Mesenchymal stem cell (in vitro differentiated cells and primary cell): Measurements from ENCODE around the gene NIT1.
A peak's percentile ranks its signal among the peaks of the same experiment; 100 is the strongest.

Source experiments
- DNase-seq: peaks from one replicate; pipeline ENCODE4 v3.0.0-alpha.2; 2013
- H2AFZ ChIP-seq: one replicate; pipeline ENCODE4 v1.6.1; 2013; ENCODE audit warnings: low read depth, mild to moderate bottlenecking, control low read depth, inconsistent platforms, low read length, moderate library complexity
- H2AK5ac ChIP-seq: 2 replicates; pipeline ENCODE4 v1.6.1; 2013; ENCODE audit warnings: low read length, moderate library complexity, mild to moderate bottlenecking, inconsistent platforms; ENCODE audit not compliant: severe bottlenecking
- H2BK120ac ChIP-seq: one replicate; pipeline ENCODE4 v1.6.1; 2013; ENCODE audit warnings: low read depth, mild to moderate bottlenecking, inconsistent platforms, low read length, moderate library complexity
- H2BK12ac ChIP-seq, 2 experiments: one replicate each; pipeline ENCODE4 v1.6.1; 2013; ENCODE audit warnings: inconsistent platforms in 2 of 2, low read length in 2 of 2, mild to moderate bottlenecking in 2 of 2, moderate library complexity in 2 of 2, control low read depth in 1 of 2
- H2BK15ac ChIP-seq: one replicate; pipeline ENCODE4 v1.6.1; 2013; ENCODE audit warnings: mild to moderate bottlenecking, low read depth, inconsistent platforms; ENCODE audit not compliant: poor library complexity, severe bottlenecking
- H2BK5ac ChIP-seq: 2 replicates; pipeline ENCODE4 v1.6.1; 2013; ENCODE audit warnings: low read depth, mild to moderate bottlenecking, low read length, control low read depth, inconsistent platforms; ENCODE audit not compliant: poor library complexity, severe bottlenecking
- H3K14ac ChIP-seq, 2 experiments: one replicate each; pipeline ENCODE4 v1.6.1; 2013; ENCODE audit warnings: inconsistent platforms in 2 of 2, low read length in 2 of 2, control low read depth in 1 of 2, mild to moderate bottlenecking in 1 of 2, moderate library complexity in 1 of 2
- H3K18ac ChIP-seq, 2 experiments: one replicate each; pipeline ENCODE4 v1.6.1; 2013; ENCODE audit warnings: inconsistent platforms in 2 of 2, low read length in 2 of 2, control low read depth in 1 of 2, low read depth in 1 of 2, mild to moderate bottlenecking in 1 of 2
- H3K23ac ChIP-seq, 2 experiments: one replicate each; pipeline ENCODE4 v1.6.1; 2013; ENCODE audit warnings: inconsistent platforms in 2 of 2, low read length in 2 of 2, mild to moderate bottlenecking in 2 of 2, moderate library complexity in 2 of 2, control low read depth in 1 of 2
- H3K27ac ChIP-seq: 2 replicates; pipeline ENCODE4 v1.5.1; 2013; ENCODE audit warnings: mild to moderate bottlenecking, moderate library complexity, low read length, control low read depth, inconsistent platforms; ENCODE audit not compliant: poor library complexity, severe bottlenecking
- H3K27me3 ChIP-seq, 2 experiments: 2 replicates each; pipeline versions ENCODE4 v1.6.1 to v1.7.0; 2013; ENCODE audit warnings: low read length in 2 of 2, mild to moderate bottlenecking in 2 of 2, moderate library complexity in 2 of 2, control low read depth in 1 of 2, inconsistent platforms in 1 of 2; ENCODE audit not compliant: control insufficient read depth in 1 of 2, insufficient read depth in 1 of 2
- H3K36me3 ChIP-seq, 2 experiments: 2 replicates each; pipeline versions ENCODE4 v1.6.1 to v1.7.0; 2013; ENCODE audit warnings: low read length in 2 of 2, control low read depth in 1 of 2, inconsistent platforms in 1 of 2, low read depth in 1 of 2, mild to moderate bottlenecking in 1 of 2; ENCODE audit not compliant: insufficient read depth in 2 of 2, control insufficient read depth in 1 of 2
- H3K4ac ChIP-seq, 2 experiments: one replicate each; pipeline ENCODE4 v1.6.1; 2013; ENCODE audit warnings: inconsistent platforms in 2 of 2, low read length in 2 of 2, mild to moderate bottlenecking in 2 of 2, moderate library complexity in 2 of 2, control low read depth in 1 of 2, low read depth in 1 of 2
- H3K4me1 ChIP-seq: 2 replicates; pipeline ENCODE4 v1.6.1; 2013; ENCODE audit warnings: low read depth, low read length, control low read depth; ENCODE audit not compliant: control insufficient read depth, insufficient read depth
- H3K4me2 ChIP-seq: 2 replicates; pipeline ENCODE4 v1.6.1; 2013; ENCODE audit warnings: low read length, mild to moderate bottlenecking, inconsistent platforms; ENCODE audit not compliant: poor library complexity, severe bottlenecking
- H3K4me3 ChIP-seq, 2 experiments: 2 replicates each; pipeline versions ENCODE4 v1.5.1 to v1.7.0; 2013; ENCODE audit warnings: low read length in 2 of 2, mild to moderate bottlenecking in 2 of 2, control low read depth in 1 of 2, low read depth in 1 of 2; ENCODE audit not compliant: insufficient read depth in 1 of 2
- H3K79me1 ChIP-seq: replicated peaks from 2 replicates; pipeline ENCODE4 v1.6.1; 2013; ENCODE audit warnings: mild to moderate bottlenecking, control low read depth, low read length, inconsistent platforms; ENCODE audit not compliant: poor library complexity, severe bottlenecking
- H3K9ac ChIP-seq: 2 replicates; pipeline ENCODE4 v1.7.0; 2013; ENCODE audit warnings: mild to moderate bottlenecking, low read length, moderate library complexity
- H3K9me3 ChIP-seq: 2 replicates; pipeline ENCODE4 v1.7.0; 2013; ENCODE audit warnings: mild to moderate bottlenecking, low read length; ENCODE audit not compliant: control insufficient read depth
- H4K8ac ChIP-seq: one replicate; pipeline ENCODE4 v1.6.1; 2013; ENCODE audit warnings: inconsistent platforms, mild to moderate bottlenecking, low read length, moderate library complexity
- H4K91ac ChIP-seq: one replicate; pipeline ENCODE4 v1.6.1; 2013; ENCODE audit warnings: mild to moderate bottlenecking, low read length, inconsistent platforms
- WGBS: methylation state at CpG from one replicate; pipeline ENCODE4 v1.1.7; 2013; ENCODE audit warnings: mixed read lengths; 5-methylcytosine and 5-hydroxymethylcytosine counted together

Gene NIT1

GRCh38 chr1:161090617-161091016 is 27.3 kb upstream of the NIT1 start:
- 95% methylated on average over 2 of the region's 3 CpGs for WGBS
- no peak overlapping the region for H3K18ac ChIP-seq
- H2AFZ ChIP-seq = no peak overlapping the region

GRCh38 chr1:161091093-161091492 is 26.8 kb upstream of the NIT1 start:
- H3K79me1 ChIP-seq = no peaks in the 10 kb centered on the region
- no peak overlapping the region for H2AK5ac ChIP-seq
- no peak overlapping the region for H3K23ac ChIP-seq
- no peak overlapping the region for H3K4me2 ChIP-seq
- no peak overlapping the region for H2BK120ac ChIP-seq
- no peak overlapping the region for H2AFZ ChIP-seq
- no peak overlapping the region for H4K91ac ChIP-seq
- no peak overlapping the region for H2BK15ac ChIP-seq
- peaks cover 8% of the 10 kb centered on the region for H3K4me1 ChIP-seq
- H2BK5ac ChIP-seq = no peak overlapping the region
- no peak overlapping the region for H2BK12ac ChIP-seq
- H3K18ac ChIP-seq = no peak overlapping the region
- no peak overlapping the region for H3K9ac ChIP-seq
- H4K8ac ChIP-seq = no peak overlapping the region
- no peaks in the 10 kb centered on the region for H3K9me3 ChIP-seq
- no peak overlapping the region for H3K14ac ChIP-seq
- WGBS = 79% methylated on average over 5 of the region's 5 CpGs
- no peaks in the 10 kb centered on the region for H3K36me3 ChIP-seq
- no peaks in the 10 kb centered on the region for H3K27me3 ChIP-seq
- no peak overlapping the region for H3K27ac ChIP-seq
- H3K4me3 ChIP-seq = no peak overlapping the region
- no peak for DNase-seq
- no peak overlapping the region for H3K4ac ChIP-seq

More at GRCh38 chr1:161090617-161091016, 27.3 kb upstream of the NIT1 start:
- Histone ChIP-seq H4K91ac (no peak overlapping the region), H3K4me1 (peaks cover 8% of the 10 kb centered on the region), H3K27me3 (no peaks in the 10 kb centered on the region), H3K36me3 (no peaks in the 10 kb centered on the region), H2BK120ac (no peak overlapping the region), H2BK5ac (no peak overlapping the region), H2AK5ac (no peak overlapping the region), H3K79me1 (no peaks in the 10 kb centered on the region), H3K4ac (no peak overlapping the region), H2BK15ac (no peak overlapping the region), H2BK12ac (no peak overlapping the region), H4K8ac (no peak overlapping the region), H3K9me3 (no peaks in the 10 kb centered on the region), H3K14ac (no peak overlapping the region), H3K27ac (no peak overlapping the region), H3K23ac (no peak overlapping the region), H3K4me3 (no peak overlapping the region), H3K4me2 (no peak overlapping the region), H3K9ac (no peak overlapping the region)
- DNase-seq = no peak

- H3K23ac ChIP-seq = no peak overlapping the region
- H2BK5ac ChIP-seq = no peak overlapping the region
- H3K4me2 ChIP-seq = no peak overlapping the region
Measured at GRCh38 chr1:161091796-161092507, 26.0 kb upstream of the NIT1 start.

GRCh38 chr1:161092621-161093028 is 25.3 kb upstream of the NIT1 start:
- Histone ChIP-seq H3K4me2 (no peak overlapping the region), H3K4ac (no peak overlapping the region), H3K79me1 (no peaks in the 10 kb centered on the region), H3K23ac (no peak overlapping the region), H3K9me3 (no peaks in the 10 kb centered on the region), H3K4me3 (no peak overlapping the region), H4K8ac (no peak overlapping the region), H2BK5ac (no peak overlapping the region), H2AK5ac (no peak overlapping the region), H4K91ac (peak overlapping the region; percentile 21), H2BK120ac (no peak overlapping the region), H3K9ac (no peak overlapping the region), H3K36me3 (no peaks in the 10 kb centered on the region), H3K4me1 (peaks cover 8% of the 10 kb centered on the region), H2AFZ (no peak overlapping the region), H3K14ac (no peak overlapping the region), H3K27me3 (no peaks in the 10 kb centered on the region), H2BK12ac (no peak overlapping the region), H3K27ac (no peak overlapping the region), H2BK15ac (no peak overlapping the region), H3K18ac (no peak overlapping the region)
- no peak for DNase-seq
- 64% methylated on average over 3 of the region's 3 CpGs for WGBS

More at GRCh38 chr1:161091796-161092507, 26.0 kb upstream of the NIT1 start:
- Histone ChIP-seq H3K14ac (peak overlapping the region in 1 of 2 experiments; percentile 58), H3K4ac (no peak overlapping the region), H3K27ac (no peak overlapping the region), H4K8ac (no peak overlapping the region), H2BK12ac (no peak overlapping the region), H2BK15ac (no peak overlapping the region), H3K9ac (no peak overlapping the region), H3K79me1 (no peaks in the 10 kb centered on the region), H2AFZ (no peak overlapping the region), H3K4me1 (peaks cover 8% of the 10 kb centered on the region), H2AK5ac (no peak overlapping the region), H4K91ac (peak overlapping the region; percentile 21), H3K9me3 (no peaks in the 10 kb centered on the region), H3K36me3 (no peaks in the 10 kb centered on the region), H3K27me3 (no peaks in the 10 kb centered on the region), H3K4me3 (no peak overlapping the region), H3K18ac (no peak overlapping the region), H2BK120ac (no peak overlapping the region)
- no peak for DNase-seq
- WGBS = 97% methylated on average over 5 of the region's 7 CpGs
